ENCODE measurements around the gene NADK. TPM values are rescaled to one million over a fixed set of nuclear protein-coding genes. Genes with fewer than 3 reads are reported as not detected.
A peak's percentile ranks its signal among the peaks of the same experiment; 100 is the strongest.
"Not testable (repeated sequence)": the region's sequence is repeated elsewhere in the genome, so short reads cannot be mapped to it uniquely, and the experiment has no call there.

Gene NADK
- total RNA-seq, 2 donors from 2014 or later: 39.0 to 90.2 TPM

DNA sequence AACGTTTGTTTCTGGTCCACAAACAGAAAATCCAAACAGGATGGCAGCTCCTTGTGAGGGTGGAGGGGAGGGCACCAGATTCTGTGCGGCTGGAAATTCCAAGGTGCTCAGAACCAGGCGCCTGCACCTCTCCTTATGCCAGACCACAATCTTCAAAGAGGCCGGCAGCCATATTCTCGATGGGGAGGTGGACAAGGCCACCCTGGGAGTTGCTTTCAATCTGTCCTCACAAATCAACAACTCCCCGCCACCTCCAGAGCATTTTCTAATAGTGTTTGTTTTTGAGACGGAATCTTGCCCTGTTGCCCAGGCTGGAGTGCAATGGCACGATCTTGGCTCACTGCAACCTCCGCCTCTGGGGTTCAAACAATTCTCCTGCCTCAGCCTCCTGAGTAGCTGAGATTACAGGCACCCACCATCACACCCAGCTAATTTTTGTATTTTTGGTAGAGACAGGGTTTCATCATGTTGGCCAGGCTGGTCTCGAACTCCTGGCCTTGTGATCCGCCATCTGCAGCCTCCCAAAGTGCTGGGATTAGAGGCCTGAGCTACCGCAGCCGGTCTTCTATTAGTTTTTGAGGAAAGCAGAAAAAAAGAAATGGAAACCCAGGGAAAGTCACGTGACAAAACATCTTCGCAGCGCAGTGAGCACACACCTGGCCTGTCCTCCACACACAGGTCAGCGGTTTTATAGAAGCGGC, 49.0 kb downstream of the NADK start:
- peaks cover 37% of the 10 kb centered on the region for H3K36me3 Mint-ChIP-seq (ENCODE audit: low read depth)

DNA sequence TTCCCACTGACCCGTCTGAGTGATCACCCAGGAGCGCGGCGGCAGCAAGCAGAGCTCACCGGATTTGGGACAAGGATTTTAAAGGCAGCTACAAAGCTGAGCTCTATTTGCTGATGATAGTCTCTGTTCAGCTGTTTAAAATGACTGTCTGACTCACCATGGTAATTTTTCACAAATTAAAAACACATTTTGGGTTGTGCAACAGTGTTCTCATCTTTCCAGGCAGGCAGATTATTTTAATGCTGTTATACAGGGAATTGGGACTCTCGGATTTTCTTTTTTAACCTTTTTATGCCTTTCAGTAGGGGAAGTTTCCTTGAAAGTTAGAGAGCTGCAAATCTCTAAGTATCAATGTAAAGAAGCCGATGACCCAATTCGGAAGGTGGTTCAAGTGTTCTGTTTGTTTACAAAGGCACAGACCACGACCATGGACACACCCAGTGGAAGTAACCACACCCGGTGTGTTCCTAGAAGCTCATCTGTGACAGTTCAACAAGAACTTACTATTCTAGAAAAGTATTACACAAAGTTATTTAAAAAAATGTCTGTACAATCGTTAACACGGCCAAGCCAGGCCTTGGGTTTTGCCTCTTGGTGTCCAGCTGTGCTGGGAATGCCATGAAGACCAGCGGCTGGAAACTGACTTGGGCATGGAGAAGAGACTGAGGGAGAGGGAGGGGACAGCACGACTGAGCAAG, 49.8 kb downstream of the NADK start:
- not testable (repeated sequence) for H3K27me3 Mint-ChIP-seq; H3K9me3 Mint-ChIP-seq; H3K4me1 Mint-ChIP-seq; ATAC-seq (replicated peaks)
- Mint-ChIP-seq H3K36me3 (ENCODE audit: low read depth) (peaks cover 33% of the 10 kb centered on the region), H3K27ac (peak overlapping the region; percentile 83), H3K4me3 (peak overlapping the region; percentile 54)

More for the DNA sequence above, 49.0 kb downstream of the NADK start:
- not testable (repeated sequence) for ATAC-seq (replicated peaks); H3K4me1 Mint-ChIP-seq; H3K27me3 Mint-ChIP-seq; H3K9me3 Mint-ChIP-seq
- Mint-ChIP-seq H3K4me3 (peak overlapping the region; percentile 54), H3K27ac (peak overlapping the region; percentile 83)

DNA sequence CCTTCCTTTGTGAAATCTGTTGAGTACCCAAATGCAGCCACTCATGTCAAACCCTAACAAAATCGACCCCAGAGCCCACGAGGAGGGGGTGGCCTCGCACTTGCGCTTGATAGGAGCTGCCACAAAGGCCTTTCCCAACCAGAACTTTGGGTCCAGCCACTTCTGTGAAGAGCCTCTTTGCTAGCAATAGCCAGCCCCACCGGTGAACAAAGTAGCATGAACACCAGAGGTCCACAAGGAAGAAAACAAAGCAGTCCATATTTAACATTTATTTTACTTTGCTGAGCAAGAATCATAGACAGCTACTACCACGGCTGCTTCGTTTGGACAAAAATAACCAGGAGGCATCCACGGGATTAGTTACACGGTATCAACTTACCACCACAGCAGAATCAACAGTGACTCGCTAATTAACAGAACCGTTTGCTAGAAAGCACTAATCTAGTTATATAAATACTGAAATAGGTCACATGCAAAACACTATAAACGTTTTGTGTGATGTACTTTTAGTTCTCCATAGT, 51.1 kb downstream of the NADK start:
- H3K9me3 Mint-ChIP-seq; H3K4me1 Mint-ChIP-seq; H3K4me3 Mint-ChIP-seq; H3K27me3 Mint-ChIP-seq; ATAC-seq (replicated peaks): not testable (repeated sequence)
- peak overlapping the region; percentile 43 for H3K27ac Mint-ChIP-seq
- H3K36me3 Mint-ChIP-seq (ENCODE audit: low read depth): peaks cover 21% of the 10 kb centered on the region

DNA sequence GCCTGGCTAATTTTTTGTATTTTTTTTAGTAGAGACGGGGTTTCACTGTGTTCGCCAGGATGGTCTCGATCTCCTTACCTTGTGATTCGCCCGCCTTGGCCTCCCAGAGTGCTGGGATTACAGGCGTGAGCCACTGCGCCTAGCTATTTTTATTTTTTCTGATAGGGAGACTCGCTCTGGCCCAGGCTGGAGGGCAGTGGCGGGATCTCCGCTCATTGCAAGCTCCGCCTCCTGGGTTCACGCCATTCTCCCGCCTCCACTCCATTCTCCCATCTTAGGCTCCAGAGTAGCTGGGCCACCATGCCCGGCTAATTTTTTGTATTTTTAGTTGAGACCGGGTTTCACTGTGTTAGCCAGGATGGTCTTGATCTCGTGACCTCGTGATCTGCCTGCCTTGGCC, 52.2 kb downstream of the NADK start:
- ATAC-seq (replicated peaks); H3K4me1 Mint-ChIP-seq: not testable (repeated sequence)
- peak overlapping the region; percentile 42 for H3K4me3 Mint-ChIP-seq

DNA sequence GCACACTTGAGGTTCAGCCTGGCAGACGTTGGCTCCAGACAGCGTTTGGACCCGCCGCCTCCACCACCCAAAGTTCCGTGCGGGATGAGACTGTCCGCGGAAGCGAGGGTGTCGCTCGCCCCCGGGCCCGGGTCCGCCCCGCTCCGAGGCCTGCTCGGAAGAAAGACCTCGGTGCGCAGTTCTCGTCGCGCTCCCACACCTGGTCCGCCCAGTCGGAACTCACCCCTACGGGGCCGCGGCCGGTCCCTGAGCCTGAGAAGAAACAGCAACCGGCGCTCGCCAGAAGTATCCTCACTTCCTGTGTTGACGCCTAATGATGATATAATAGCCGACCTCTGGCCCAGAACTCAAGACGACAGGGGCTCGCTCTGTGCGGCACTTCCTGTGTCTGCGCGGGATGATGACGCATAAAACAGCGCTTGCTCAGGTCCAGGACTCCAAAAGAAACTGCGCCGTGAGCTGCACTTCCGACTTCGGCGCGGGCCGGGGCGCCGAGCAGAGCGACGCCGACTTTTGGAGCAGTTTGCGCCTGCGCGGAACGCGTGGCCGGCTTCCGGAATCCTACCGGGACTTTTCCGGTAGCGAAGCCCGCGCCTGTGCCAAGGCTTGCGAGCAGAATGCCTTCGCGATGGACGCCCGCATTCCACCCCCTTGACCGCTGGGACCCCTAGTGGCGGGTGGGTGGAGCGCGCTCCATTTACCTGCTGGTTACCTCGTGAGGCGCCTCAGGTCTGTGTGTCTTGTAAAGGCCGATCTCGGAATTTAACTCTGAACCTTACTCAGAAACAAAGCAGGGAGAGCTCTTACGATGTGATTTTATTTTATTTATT, 54.0 kb downstream of the NADK start, which contains the start of gene CDK11A:
TSS of gene CDK11A (minus strand) at position 323 of the 830 bp plus-strand sequence. CDS start 1,539 bp downstream, outside the sequence.
- Mint-ChIP-seq H3K4me3 (peak within 1 kb of the TSS; percentile 93), H3K36me3 (ENCODE audit: low read depth) (peaks cover 37% of the 10 kb centered on the region), H3K27ac (peak within 1 kb of the TSS; percentile 98)
- not testable (repeated sequence) for H3K9me3 Mint-ChIP-seq, H3K27me3 Mint-ChIP-seq, H3K4me1 Mint-ChIP-seq
- peak; percentile 98 for ATAC-seq (replicated peaks)

More for the DNA sequence above, 52.2 kb downstream of the NADK start:
- H3K9me3 Mint-ChIP-seq, H3K27me3 Mint-ChIP-seq: not testable (repeated sequence)
- Mint-ChIP-seq H3K36me3 (ENCODE audit: low read depth) (peaks cover 22% of the 10 kb centered on the region), H3K27ac (peak overlapping the region; percentile 66)

DNA sequence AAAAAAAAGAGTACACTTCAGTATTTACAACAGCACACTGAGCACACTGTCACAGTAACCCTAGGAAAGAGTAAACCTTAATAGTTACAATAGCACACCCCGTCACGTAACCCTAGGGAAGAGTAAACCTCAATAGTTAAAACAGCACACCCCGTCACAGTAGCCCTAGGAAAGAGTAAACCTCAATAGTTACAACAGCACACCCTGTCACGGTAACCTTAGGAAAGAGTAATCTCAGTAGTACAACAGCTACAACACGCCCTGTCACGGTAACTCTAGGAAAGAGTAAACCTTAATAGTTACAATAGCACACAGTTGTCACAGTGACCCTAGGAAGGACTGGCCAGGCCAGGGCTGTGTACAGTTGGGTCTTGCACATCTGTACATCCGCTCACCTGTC, 57.1 kb downstream of the NADK start:
- no peaks in the 10 kb centered on the region for H3K27me3 Mint-ChIP-seq
- H3K4me3 Mint-ChIP-seq: no peak overlapping the region
- H3K36me3 Mint-ChIP-seq (ENCODE audit: low read depth): peaks cover 60% of the 10 kb centered on the region
- no peak for ATAC-seq (replicated peaks)
- H3K4me1 Mint-ChIP-seq: no peaks in the 10 kb centered on the region
- peak overlapping the region; percentile 38 for H3K27ac Mint-ChIP-seq
- no peaks in the 10 kb centered on the region for H3K9me3 Mint-ChIP-seq

DNA sequence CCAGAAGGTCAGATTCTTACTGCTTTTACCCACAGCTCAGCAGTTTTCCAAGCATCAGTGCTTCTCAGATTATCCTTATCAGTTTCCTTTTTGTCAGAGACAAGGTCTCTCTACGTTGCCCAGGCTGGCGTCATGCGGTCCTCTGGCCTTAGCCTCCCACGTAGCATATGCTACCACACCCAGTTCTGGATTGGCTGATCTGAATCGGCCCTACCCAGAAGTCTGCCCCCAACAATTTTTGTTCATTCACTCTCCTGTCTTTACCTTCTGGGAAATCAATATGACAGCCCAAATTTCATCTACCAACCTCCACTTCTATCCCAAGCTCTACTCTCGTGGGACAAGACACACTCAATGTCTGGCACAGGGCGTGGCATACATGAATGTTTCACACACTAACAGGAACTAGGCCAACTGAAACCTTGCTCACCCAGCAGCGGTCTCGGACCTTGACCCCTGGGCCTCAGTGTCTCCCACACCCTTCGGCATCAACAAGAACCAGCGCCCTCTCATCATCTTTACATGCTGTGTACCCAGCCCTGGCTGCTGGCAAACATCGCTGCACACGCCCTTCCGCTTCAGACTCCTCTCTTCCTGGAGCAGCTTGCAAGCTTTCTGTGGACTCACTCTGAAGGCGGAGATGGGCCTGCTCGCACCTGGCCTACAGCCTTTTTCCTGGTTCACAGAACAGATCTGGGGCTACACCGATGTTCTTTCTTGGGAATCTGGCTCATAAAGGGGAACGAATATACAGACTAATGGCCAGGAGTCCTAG, 63.0 kb downstream of the NADK start:
- H3K9me3 Mint-ChIP-seq; ATAC-seq (replicated peaks); H3K4me3 Mint-ChIP-seq; H3K27ac Mint-ChIP-seq; H3K4me1 Mint-ChIP-seq; H3K27me3 Mint-ChIP-seq: not testable (repeated sequence)
- H3K36me3 Mint-ChIP-seq (ENCODE audit: low read depth): peaks cover 66% of the 10 kb centered on the region

DNA sequence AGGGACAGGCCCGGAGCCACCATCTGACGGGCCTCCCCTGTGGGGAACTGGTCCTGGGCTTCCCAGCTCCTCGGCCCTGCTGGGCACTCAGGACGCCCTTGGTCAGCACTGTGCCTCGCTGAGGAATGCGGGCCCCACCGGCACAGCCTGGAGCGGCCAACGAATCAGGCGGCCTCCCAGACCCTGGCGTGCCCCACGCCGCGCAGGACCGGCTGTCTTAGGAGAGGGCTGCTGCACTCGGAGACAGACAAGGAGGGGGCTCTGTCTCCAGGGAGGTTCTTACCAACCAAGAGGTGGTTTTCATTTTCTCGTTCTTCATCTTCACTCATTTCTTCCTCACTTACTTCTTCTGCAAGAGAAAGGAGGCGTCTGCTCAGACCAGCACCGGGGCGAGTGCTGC, 70.4 kb downstream of the NADK start:
- H3K27me3 Mint-ChIP-seq; H3K27ac Mint-ChIP-seq; H3K9me3 Mint-ChIP-seq; H3K4me1 Mint-ChIP-seq; H3K36me3 Mint-ChIP-seq (ENCODE audit: low read depth); H3K4me3 Mint-ChIP-seq; ATAC-seq (replicated peaks): not testable (repeated sequence)

DNA sequence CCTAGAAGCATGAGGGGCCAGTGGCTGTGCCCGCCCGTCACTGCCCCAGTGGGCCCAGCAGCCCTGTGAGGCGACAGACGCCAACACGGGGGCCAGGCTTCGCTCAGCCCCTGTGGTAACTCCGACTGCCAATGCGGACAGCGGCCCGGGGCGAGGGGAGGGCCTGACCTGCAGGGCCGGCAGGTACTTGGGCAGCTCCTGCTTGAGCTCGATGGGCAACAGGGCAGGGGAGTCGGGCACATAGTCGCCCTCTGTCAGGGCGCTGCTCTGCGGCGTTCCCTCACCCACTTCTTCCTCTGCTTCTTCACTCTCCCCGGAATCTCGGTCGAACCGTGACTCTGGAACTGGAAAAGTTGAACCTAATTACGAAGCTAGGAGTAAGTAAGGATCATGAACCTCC, 71.0 kb downstream of the NADK start:
- not testable (repeated sequence) for H3K9me3 Mint-ChIP-seq; H3K36me3 Mint-ChIP-seq (ENCODE audit: low read depth); H3K27ac Mint-ChIP-seq; H3K4me3 Mint-ChIP-seq; H3K4me1 Mint-ChIP-seq; H3K27me3 Mint-ChIP-seq; ATAC-seq (replicated peaks)

DNA sequence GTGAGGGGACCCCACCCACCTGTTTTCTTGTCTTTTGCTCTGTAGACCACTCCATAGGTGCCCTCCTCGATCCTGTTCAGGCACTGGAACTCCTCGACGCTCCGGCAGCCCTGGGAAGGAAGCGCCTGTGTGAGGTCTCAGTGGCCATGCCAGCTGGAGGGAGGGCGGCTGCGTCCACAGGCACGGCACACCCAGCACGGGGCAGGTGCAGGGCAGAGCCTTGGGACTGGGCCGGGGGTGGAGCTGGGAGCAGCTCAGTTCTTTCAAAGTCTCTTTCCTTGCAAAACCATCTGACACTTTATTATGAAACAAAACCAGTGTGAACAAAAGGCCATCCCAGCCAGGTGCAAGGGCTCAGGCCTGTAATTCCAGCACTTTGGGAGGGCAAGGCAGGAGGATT, 72.6 kb downstream of the NADK start:
- not testable (repeated sequence) for H3K4me3 Mint-ChIP-seq; H3K9me3 Mint-ChIP-seq; H3K4me1 Mint-ChIP-seq; H3K27me3 Mint-ChIP-seq; ATAC-seq (replicated peaks); H3K27ac Mint-ChIP-seq; H3K36me3 Mint-ChIP-seq (ENCODE audit: low read depth)

DNA sequence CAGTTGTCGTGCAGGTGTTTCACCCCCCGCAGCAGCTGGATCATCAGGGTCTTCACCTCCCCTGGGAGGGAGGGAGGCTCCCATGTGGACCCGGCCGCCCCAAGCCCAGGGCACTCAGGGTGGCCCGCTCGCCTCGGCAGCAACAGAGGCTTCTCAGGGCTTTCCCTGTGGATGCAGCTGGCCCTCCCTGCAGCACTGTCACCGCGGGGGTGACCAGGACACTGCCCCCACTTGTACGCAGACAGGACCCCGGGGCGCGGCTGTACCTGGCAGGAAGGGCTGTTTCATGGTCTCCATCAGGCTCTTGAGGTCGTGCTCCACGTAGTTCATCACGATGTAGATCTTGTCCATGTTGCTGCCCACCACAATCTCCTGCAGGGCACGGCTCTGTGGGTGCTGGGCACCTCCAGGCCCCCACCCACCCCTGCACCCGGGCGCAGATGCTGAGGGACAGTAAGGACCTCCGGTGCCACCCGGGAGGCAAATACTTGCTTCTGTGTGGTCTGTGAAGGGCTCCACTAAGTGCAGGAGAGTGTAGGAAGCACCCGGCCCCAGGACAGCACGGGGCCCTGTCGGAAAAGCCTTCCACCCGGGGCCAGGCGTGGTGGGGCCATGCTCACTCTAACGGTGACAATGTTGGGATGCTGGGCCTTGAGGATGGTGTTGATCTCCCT, 73.8 kb downstream of the NADK start:
- H3K27ac Mint-ChIP-seq; H3K36me3 Mint-ChIP-seq (ENCODE audit: low read depth); H3K4me3 Mint-ChIP-seq; H3K9me3 Mint-ChIP-seq; ATAC-seq (replicated peaks); H3K27me3 Mint-ChIP-seq; H3K4me1 Mint-ChIP-seq: not testable (repeated sequence)

DNA sequence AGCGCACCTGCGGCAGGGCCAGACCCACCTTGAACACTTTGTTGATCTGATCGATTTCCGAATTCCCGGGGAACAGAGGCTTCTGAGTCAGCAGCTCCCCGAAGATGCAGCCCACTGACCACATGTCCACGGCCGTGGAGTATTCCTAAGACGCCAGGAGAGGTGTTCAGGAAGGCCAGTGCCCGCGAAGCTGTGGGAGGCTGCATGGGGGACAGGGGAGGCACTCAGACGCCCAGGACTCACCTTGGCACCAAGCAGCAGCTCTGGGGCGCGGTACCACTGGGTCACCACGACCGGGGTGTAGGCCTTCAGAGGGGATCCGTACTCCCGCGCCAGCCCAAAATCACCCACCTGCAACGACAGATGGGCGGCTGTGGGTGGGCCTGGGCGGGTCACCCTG, 74.5 kb downstream of the NADK start:
- no peaks in the 10 kb centered on the region for H3K27me3 Mint-ChIP-seq
- ATAC-seq (replicated peaks): no peak
- H3K36me3 Mint-ChIP-seq (ENCODE audit: low read depth): peaks cover 6% of the 10 kb centered on the region
- no peak overlapping the region for H3K27ac Mint-ChIP-seq
- H3K9me3 Mint-ChIP-seq: no peaks in the 10 kb centered on the region
- H3K4me3 Mint-ChIP-seq: no peak overlapping the region
- H3K4me1 Mint-ChIP-seq: no peaks in the 10 kb centered on the region

DNA sequence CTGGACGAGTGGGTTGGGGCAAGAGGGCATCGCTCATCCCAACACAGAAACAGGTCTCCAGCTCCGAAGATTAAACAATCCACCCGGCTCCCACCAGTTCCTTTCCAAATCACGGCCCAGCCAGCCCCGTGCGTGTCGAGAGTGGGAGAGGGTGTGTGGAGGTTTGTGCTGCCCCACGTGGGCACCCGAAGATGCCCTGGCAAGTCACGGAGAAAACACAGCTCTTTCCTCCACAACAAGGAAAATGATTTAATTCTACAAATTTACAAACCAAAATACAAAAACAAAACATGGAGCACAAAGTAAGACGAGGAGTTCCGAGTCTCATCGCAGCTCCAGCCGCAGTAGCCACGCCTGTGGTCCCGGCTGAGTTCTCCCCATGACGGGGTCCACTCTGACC, 75.8 kb downstream of the NADK start:
- not testable (repeated sequence) for H3K9me3 Mint-ChIP-seq; H3K36me3 Mint-ChIP-seq (ENCODE audit: low read depth); H3K4me1 Mint-ChIP-seq; ATAC-seq (replicated peaks); H3K4me3 Mint-ChIP-seq; H3K27me3 Mint-ChIP-seq; H3K27ac Mint-ChIP-seq

Data from activated T-helper 17 cell treated with anti-CD3 and anti-CD28 coated beads, Interleukin-2, amount 50 U/mL, for 72 hours (primary cell).